Keratinocyte (primary cell): ENCODE data around the gene SFMBT2. TPM values are rescaled to one million over a fixed set of nuclear protein-coding genes. Genes with fewer than 3 reads are reported as not detected.
"Not testable (repeated sequence)": the region's sequence is repeated elsewhere in the genome, so short reads cannot be mapped to it uniquely, and the experiment has no call there.

Experiments used
- DNase-seq: peaks from one replicate; pipeline ENCODE4 v3.0.0-alpha.2; 2011; ENCODE audit warnings: low read depth, missing footprints, low spot score
- FAIRE-seq: peaks from 2 replicates; lab custom pipeline; 2011; peaks lifted over from hg19 to GRCh38; lab: Jason Lieb, UNC
- H2AFZ ChIP-seq: 2 replicates; pipeline ENCODE4 v1.6.0; 2012; ENCODE audit warnings: low read length, control low read depth, inconsistent platforms; ENCODE audit not compliant: control insufficient read depth
- H3K27ac ChIP-seq: 2 replicates; pipeline ENCODE4 v1.5.1; 2011; ENCODE audit warnings: low read length; ENCODE audit not compliant: control insufficient read depth, insufficient read depth
- H3K27me3 ChIP-seq: 3 replicates; pipeline ENCODE4 v1.6.0; 2011; ENCODE audit warnings: low read length; ENCODE audit not compliant: control insufficient read depth, insufficient read depth; ENCODE audit errors: extremely low read depth
- H3K36me3 ChIP-seq, 2 experiments: 2 replicates in 1 of 2; 3 replicates in 1 of 2; pipeline ENCODE4 v1.5.1; 2011; ENCODE audit warnings: low read length in 2 of 2, mild to moderate bottlenecking in 1 of 2; ENCODE audit not compliant: control insufficient read depth in 2 of 2, insufficient read depth in 2 of 2; ENCODE audit errors: extremely low read depth in 1 of 2
- H3K4me1 ChIP-seq: 3 replicates; pipeline ENCODE4 v1.5.1; 2011; ENCODE audit warnings: low read length; ENCODE audit not compliant: control insufficient read depth, insufficient read depth; ENCODE audit errors: extremely low read depth
- H3K4me2 ChIP-seq: 3 replicates; pipeline ENCODE4 v1.6.0; 2011; ENCODE audit warnings: low read depth, low read length; ENCODE audit not compliant: control insufficient read depth, insufficient read depth; ENCODE audit errors: extremely low read depth
- H3K4me3 ChIP-seq, 3 experiments: fragments of 200-600 bp in 1 of 3; sonication (generic) in 1 of 3; 2 replicates in 2 of 3; 3 replicates in 1 of 3; pipeline ENCODE4 v1.5.1; 2011 to 2016; ENCODE audit warnings: low read length in 3 of 3, mild to moderate bottlenecking in 3 of 3, control low read depth in 2 of 3, inconsistent platforms in 1 of 3, low read depth in 1 of 3, mixed read lengths in 1 of 3, mixed run types in 1 of 3, moderate library complexity in 1 of 3; ENCODE audit not compliant: control insufficient read depth in 2 of 3, insufficient read depth in 2 of 3; ENCODE audit errors: extremely low read depth in 1 of 3
- H3K79me2 ChIP-seq: 2 replicates; pipeline ENCODE4 v1.6.0; 2012; ENCODE audit warnings: low read length; ENCODE audit not compliant: control insufficient read depth, insufficient read depth
- H3K9ac ChIP-seq: 3 replicates; pipeline ENCODE4 v1.6.0; 2011; ENCODE audit warnings: low read length; ENCODE audit not compliant: control insufficient read depth, insufficient read depth; ENCODE audit errors: extremely low read depth
- H3K9me1 ChIP-seq: 3 replicates; pipeline ENCODE4 v1.6.0; 2011; ENCODE audit warnings: low read length; ENCODE audit not compliant: control insufficient read depth, insufficient read depth; ENCODE audit errors: extremely low read depth
- H3K9me3 ChIP-seq: 2 replicates; pipeline ENCODE4 v1.5.1; 2012; ENCODE audit warnings: low read depth, low read length; ENCODE audit not compliant: control insufficient read depth
- H4K20me1 ChIP-seq: 3 replicates; pipeline ENCODE4 v1.6.0; 2011; ENCODE audit warnings: low read length; ENCODE audit not compliant: control insufficient read depth, insufficient read depth; ENCODE audit errors: extremely low read depth
- CTCF ChIP-seq, 3 experiments: IDR thresholded peaks in 1 of 3; conservative IDR thresholded peaks in 1 of 3; optimal IDR thresholded peaks in 1 of 3; 2 replicates in 2 of 3; 3 replicates in 1 of 3; pipeline versions ENCODE3 to v1.5.1; 2011; ENCODE audit warnings: low read length in 3 of 3, mild to moderate bottlenecking in 3 of 3, moderate library complexity in 2 of 3, control low read depth in 1 of 3, inconsistent platforms in 1 of 3; ENCODE audit not compliant: insufficient read depth in 2 of 3; ENCODE audit errors: extremely low read depth in 1 of 3
- EZH2 ChIP-seq: IDR thresholded peaks from one replicate; pipeline ENCODE4 v1.6.1; 2012; ENCODE audit warnings: inconsistent platforms, mild to moderate bottlenecking, low read length, moderate library complexity
- dilution Hi-C: fragments of 300-500 bp; cut with MboI; formaldehyde crosslinking; loops from one replicate; pipeline ENCODE4 v1.7.0; 2020; ENCODE audit warnings: low sequenced_read_pairs; ENCODE audit not compliant: extremely low pct_ligation_motif_present
- polyA plus RNA-seq, 5 experiments: library from polyadenylated mRNA; depleted of rRNA in 3 of 5; stranded (reverse) in 3 of 5; stranded (forward) in 1 of 5; unstranded in 1 of 5; fragments of >200 nt; gene quantifications; 1 replicate in 1 of 5; 2 replicates in 3 of 5; 3 replicates in 1 of 5; pipeline versions ENCODE4 v1.2.1 to v1.2.3, GENCODE V29; 2011 to 2012; ENCODE audit warnings: missing spikeins in 2 of 5, low read depth in 1 of 5, low replicate concordance in 1 of 5

Gene SFMBT2
- polyA plus RNA-seq, 1 donor (not counting 4 experiments of a cell fraction or from before 2014, with no cell fraction given): 0.71 TPM

GRCh38 chr10:7312488-7312857 lies 98.4 kb downstream of the SFMBT2 start:
- H4K20me1 ChIP-seq: no peaks in the 10 kb centered on the region
- FAIRE-seq (no peak), DNase-seq (no peak)
- no peaks in the 10 kb centered on the region for H3K9me1 ChIP-seq
- H3K4me3 ChIP-seq: no peak overlapping the region
- H3K4me1 ChIP-seq: no peaks in the 10 kb centered on the region
- H3K27me3 ChIP-seq: no peaks in the 10 kb centered on the region
- H3K9ac ChIP-seq: no peak overlapping the region
- dilution Hi-C loops: no loop called here
- H3K27ac ChIP-seq: no peak overlapping the region
- H3K9me3 ChIP-seq: no peaks in the 10 kb centered on the region
- no peak overlapping the region for H2AFZ ChIP-seq
- H3K4me2 ChIP-seq: no peak overlapping the region
- H3K36me3 ChIP-seq: no peaks in the 10 kb centered on the region
- H3K79me2 ChIP-seq: no peaks in the 10 kb centered on the region
- TF ChIP-seq EZH2 (no peak), CTCF (optimal IDR thresholded peaks at IDR 0.05 in 1 of 3, IDR thresholded peaks at IDR 0.05 in 1 of 3, conservative IDR thresholded peaks at IDR 0.05 in 1 of 3; ENCODE audit: extremely low read depth in 1 of 3, insufficient read depth in 2 of 3, low read length in 3 of 3) (no peak)

DNA sequence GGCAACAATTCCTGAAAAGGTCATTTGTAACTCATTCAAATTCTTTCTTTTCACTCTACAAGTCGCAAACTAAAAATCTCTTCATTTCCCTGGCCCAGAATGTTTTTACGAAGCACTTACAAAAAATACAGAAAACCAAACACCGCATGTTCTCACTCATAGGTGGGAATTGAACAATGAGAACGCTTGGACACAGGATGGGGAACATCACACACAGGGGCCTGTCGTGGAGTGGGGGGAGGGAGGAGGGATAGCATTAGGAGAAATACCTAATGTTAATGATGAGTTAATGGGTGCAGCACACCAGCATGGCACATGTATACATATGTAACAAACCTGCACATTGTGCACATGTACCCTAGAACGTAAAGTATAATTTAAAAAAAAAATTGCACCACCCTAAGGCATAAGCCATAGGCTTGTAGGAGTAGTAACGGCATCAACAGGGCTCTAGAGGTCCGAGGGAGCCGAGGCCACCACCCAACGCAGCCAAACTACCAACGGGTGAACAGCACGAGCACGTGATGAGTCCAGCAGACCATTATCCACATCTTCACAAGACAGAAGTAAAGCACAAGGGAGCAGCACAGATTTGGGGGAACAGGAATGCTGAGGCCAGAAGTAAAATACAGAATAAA lies 98.9 kb downstream of the SFMBT2 start:
- H3K4me3 ChIP-seq, H2AFZ ChIP-seq, H3K4me2 ChIP-seq, H3K36me3 ChIP-seq, dilution Hi-C loops, H3K4me1 ChIP-seq, H3K27ac ChIP-seq, H3K79me2 ChIP-seq, H4K20me1 ChIP-seq, DNase-seq, H3K27me3 ChIP-seq, H3K9me1 ChIP-seq, H3K9me3 ChIP-seq, FAIRE-seq, H3K9ac ChIP-seq: not testable (repeated sequence)
